WI38 (cell line): ENCODE data around the gene TRMT2A.

Source experiments
- H3K4me3 ChIP-seq: 2 replicates; pipeline ENCODE4 v1.5.1; 2011; ENCODE audit warnings: low read depth, mild to moderate bottlenecking, control low read depth, low read length
- CTCF ChIP-seq: IDR thresholded peaks from 2 replicates; pipeline ENCODE4 v1.5.1; 2012; ENCODE audit warnings: low read depth, mild to moderate bottlenecking, control low read depth, low read length

Gene TRMT2A

GRCh38 chr22:20111045-20111688 is 5.9 kb downstream of the TRMT2A start:
- peak; percentile 31; the same call in 1 of the 2 replicates for TF ChIP-seq CTCF
- H3K4me3 ChIP-seq = no peak overlapping the region

DNA sequence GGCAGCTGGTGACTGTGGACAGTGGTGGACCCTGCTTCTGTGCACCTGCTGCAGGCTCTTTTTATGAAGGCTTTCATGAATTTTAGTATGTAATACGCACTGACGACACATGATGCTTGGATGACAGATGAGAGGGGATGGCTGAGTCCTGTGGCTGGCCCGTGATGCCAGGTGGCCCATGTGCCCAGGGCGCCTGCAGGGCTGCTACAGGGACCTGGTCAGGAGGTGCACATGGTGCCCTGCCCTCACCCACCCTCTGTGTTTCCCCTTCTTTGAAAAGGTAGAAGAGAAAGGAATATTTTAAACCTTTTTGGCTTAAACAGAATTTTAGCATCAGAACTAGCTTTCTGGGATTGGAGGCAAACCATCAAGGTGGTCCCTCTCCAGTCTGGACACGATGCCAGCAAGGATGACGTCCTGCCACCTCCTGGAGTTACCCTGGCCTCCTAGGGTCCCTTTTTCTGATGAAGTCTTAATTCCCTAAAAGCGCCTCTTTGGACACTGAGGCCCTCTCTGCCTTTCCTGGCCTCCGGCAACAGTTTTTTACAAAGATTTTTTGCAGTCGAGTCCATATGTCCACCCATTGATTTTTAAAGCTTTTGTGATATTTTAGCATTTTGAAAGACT is 6.6 kb downstream of the TRMT2A start:
- H3K4me3 ChIP-seq = no peak overlapping the region
- no peak for TF ChIP-seq CTCF

GRCh38 chr22:20109411-20110358 is 7.3 kb downstream of the TRMT2A start:
- TF ChIP-seq CTCF = no peak
- H3K4me3 ChIP-seq = no peak overlapping the region

- TF ChIP-seq CTCF = no peak
- no peak overlapping the region for H3K4me3 ChIP-seq
These were observed 8.2 kb downstream of the TRMT2A start for GRCh38 chr22:20108757-20109230.

DNA sequence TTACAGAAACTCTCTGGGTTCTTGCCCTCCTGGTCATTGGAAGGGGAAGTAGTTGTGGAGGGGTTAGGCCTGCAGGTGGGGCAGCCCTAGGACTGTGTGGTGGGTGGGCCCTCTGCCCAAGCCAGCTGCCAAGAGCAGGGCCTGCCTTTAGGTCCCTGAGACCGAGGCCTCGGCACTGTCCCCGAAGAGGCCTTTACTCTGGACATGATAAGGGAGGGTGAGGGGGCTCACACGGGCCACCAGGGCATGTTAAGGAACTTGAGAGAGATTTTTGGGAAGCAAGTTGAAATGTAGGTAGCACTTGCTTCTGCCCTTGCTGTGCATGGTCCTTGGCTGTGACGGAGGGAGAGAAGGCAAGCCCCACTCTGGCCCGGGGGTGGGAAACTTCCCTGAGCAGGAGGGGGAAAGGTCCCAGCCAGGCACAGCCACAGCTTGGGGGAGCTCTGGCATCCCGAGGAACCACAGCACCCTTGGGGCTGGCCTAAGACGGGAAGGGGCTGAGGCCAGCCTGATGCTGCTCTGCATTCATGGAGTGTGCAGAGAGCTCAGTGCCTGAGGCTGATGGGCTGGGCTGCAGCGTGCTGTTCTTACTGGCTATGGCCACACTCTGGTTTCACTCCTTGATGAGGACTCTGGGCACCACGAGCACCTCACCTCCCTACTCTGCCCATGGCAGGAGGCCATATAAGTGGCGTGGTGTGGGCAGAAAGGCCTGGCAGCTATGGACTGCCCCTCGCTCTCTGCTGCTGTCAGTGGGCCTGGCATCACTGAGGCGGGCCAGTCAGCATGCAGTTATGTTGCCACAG is 8.9 kb downstream of the TRMT2A start:
- no peak for TF ChIP-seq CTCF
- no peak overlapping the region for H3K4me3 ChIP-seq

DNA sequence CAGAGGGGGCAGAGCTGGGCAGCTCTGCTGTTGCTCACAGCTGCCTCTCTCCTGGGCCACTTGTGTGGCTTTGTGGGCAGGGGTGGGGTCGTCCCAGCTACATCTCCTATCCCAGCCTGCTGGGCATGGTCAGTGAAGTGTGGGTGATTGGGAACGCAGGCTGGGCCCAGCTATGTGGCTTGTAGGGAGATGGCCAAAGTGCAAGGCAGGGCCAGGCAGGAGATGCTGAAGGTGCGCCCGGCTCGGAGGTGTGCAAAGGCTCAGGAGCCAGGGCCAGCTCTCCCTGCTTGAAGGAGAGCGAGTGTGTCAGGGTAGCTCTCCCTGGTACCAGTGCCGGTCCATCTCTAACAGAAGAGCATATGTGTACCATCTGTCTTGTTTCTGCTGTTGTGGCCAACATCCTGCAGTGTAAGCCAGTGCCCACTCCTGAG is 9.5 kb downstream of the TRMT2A start:
- no peak overlapping the region for H3K4me3 ChIP-seq
- TF ChIP-seq CTCF = no peak
